Mesendoderm (in vitro differentiated cells): Measurements from ENCODE around the gene RAB44.

ENCODE experiments used
- DNase-seq: peaks from one replicate; pipeline ENCODE4 v3.0.0; 2013
- H2AK5ac ChIP-seq: 2 replicates; pipeline ENCODE4 v1.6.1; 2013; ENCODE audit warnings: low read length, inconsistent platforms
- H2BK120ac ChIP-seq: 2 replicates; pipeline ENCODE4 v1.6.1; 2013; ENCODE audit warnings: low read depth, mild to moderate bottlenecking, low read length, moderate library complexity, mixed read lengths
- H2BK15ac ChIP-seq: replicated peaks from 2 replicates; pipeline ENCODE4 v1.6.1; 2013; ENCODE audit warnings: low read depth, mild to moderate bottlenecking, moderate library complexity
- H2BK5ac ChIP-seq: 2 replicates; pipeline ENCODE4 v1.6.1; 2013; ENCODE audit warnings: low read length, inconsistent platforms
- H3K18ac ChIP-seq: 2 replicates; pipeline ENCODE4 v1.6.1; 2013; ENCODE audit warnings: mild to moderate bottlenecking, low read length, mixed read lengths
- H3K23ac ChIP-seq: one replicate; pipeline ENCODE4 v1.6.1; 2013; ENCODE audit warnings: low read length
- H3K27ac ChIP-seq: 2 replicates; pipeline ENCODE4 v1.5.1; 2013; ENCODE audit warnings: low read depth, mild to moderate bottlenecking, inconsistent platforms, low read length, moderate library complexity
- H3K27me3 ChIP-seq: 2 replicates; pipeline ENCODE4 v1.6.1; 2013; ENCODE audit warnings: low read length, control low read depth, mild to moderate bottlenecking, inconsistent platforms; ENCODE audit not compliant: insufficient read depth, poor library complexity
- H3K36me3 ChIP-seq: 2 replicates; pipeline ENCODE4 v1.6.1; 2013; ENCODE audit warnings: low read length, inconsistent platforms; ENCODE audit not compliant: control insufficient read depth, insufficient read depth
- H3K4ac ChIP-seq: one replicate; pipeline ENCODE4 v1.6.1; 2013; ENCODE audit warnings: low read depth, mild to moderate bottlenecking, low read length, moderate library complexity
- H3K4me1 ChIP-seq: 2 replicates; pipeline ENCODE4 v1.6.1; 2013; ENCODE audit warnings: low read depth, low read length, inconsistent platforms; ENCODE audit not compliant: control insufficient read depth
- H3K4me2 ChIP-seq: 2 replicates; pipeline ENCODE4 v1.6.1; 2013; ENCODE audit warnings: low read length
- H3K4me3 ChIP-seq: 2 replicates; pipeline ENCODE4 v1.5.1; 2013; ENCODE audit warnings: mild to moderate bottlenecking, low read length
- H3K56ac ChIP-seq: one replicate; pipeline ENCODE4 v1.6.1; 2013; ENCODE audit warnings: low read length
- H3K79me1 ChIP-seq: 2 replicates; pipeline ENCODE4 v1.6.1; 2013; ENCODE audit warnings: low read length, inconsistent platforms
- H3K79me2 ChIP-seq: 2 replicates; pipeline ENCODE4 v1.6.1; 2013; ENCODE audit warnings: mild to moderate bottlenecking, low read length; ENCODE audit not compliant: control insufficient read depth, insufficient read depth
- H3K9ac ChIP-seq: 2 replicates; pipeline ENCODE4 v1.6.1; 2013; ENCODE audit warnings: low read length, inconsistent platforms
- H4K5ac ChIP-seq: one replicate; pipeline ENCODE4 v1.6.1; 2013; ENCODE audit warnings: low read length
- H4K8ac ChIP-seq: one replicate; pipeline ENCODE4 v1.6.1; 2013; ENCODE audit warnings: low read depth, mild to moderate bottlenecking, control low read depth, low read length, moderate library complexity
- WGBS: extraction: QIAGEN DNeasy Blood & Tissue Kit; methylation state at CpG from one replicate; pipeline ENCODE4 v1.1.7; 2013; ENCODE audit warnings: low lambda C conversion rate, missing lambda C conversion rate; ENCODE audit not compliant: insufficient coverage; ENCODE audit errors: extremely low coverage; 5-methylcytosine and 5-hydroxymethylcytosine counted together

RAB44 gene

DNA sequence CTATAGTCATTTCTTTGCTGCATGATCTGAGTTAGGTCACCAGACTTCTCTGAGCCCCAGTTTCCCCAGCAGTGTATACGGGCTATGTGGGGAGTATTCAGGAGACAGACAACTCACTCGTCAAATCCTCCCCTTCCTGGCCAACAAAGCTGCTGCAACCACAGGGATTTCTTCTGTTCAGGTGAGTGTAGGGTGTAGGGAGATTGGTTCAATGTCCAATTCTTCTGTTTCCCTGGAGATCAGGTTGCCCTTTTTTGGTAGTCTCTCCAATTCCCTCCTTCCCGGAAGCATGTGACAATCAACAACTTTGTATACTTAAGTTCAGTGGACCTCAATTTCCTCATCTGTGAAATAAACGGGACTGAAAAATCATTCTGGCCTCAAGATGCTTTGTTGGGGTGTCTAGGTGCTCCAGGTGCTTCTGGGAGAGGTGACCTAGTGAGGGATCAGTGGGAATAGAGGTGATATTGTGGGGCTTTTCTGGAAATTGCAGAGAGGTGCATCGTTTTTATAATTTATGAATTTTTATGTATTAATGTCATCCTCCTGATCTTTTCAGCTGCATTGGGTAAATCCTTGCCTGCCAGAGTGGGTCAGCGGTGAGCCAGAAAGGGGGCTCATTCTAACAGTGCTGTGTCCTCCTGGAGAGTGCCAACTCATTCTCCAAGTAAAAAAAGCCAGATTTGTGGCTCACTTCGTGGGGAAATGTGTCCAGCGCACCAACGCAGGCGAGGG lies 19.7 kb upstream of the RAB44 start:
- Histone ChIP-seq H4K8ac (no peak overlapping the region), H2AK5ac (no peak overlapping the region), H3K79me1 (no peaks in the 10 kb centered on the region), H3K4me2 (peak overlapping the region; percentile 80), H3K18ac (peak overlapping the region; percentile 24), H3K4ac (peak overlapping the region; percentile 77), H4K5ac (peak overlapping the region; percentile 12), H3K9ac (peak overlapping the region; percentile 86), H2BK15ac (no peak overlapping the region), H3K4me1 (peaks cover 3% of the 10 kb centered on the region), H3K4me3 (no peak overlapping the region), H2BK5ac (peak overlapping the region; percentile 45), H3K36me3 (no peaks in the 10 kb centered on the region), H3K27ac (peak overlapping the region; percentile 68), H3K27me3 (peaks cover 2% of the 10 kb centered on the region), H3K56ac (peak overlapping the region; percentile 92), H2BK120ac (no peak overlapping the region), H3K79me2 (no peaks in the 10 kb centered on the region), H3K23ac (no peak overlapping the region)
- no CpG with 5 or more reads among the region's 10 CpGs for WGBS
- DNase-seq = no peak

DNA sequence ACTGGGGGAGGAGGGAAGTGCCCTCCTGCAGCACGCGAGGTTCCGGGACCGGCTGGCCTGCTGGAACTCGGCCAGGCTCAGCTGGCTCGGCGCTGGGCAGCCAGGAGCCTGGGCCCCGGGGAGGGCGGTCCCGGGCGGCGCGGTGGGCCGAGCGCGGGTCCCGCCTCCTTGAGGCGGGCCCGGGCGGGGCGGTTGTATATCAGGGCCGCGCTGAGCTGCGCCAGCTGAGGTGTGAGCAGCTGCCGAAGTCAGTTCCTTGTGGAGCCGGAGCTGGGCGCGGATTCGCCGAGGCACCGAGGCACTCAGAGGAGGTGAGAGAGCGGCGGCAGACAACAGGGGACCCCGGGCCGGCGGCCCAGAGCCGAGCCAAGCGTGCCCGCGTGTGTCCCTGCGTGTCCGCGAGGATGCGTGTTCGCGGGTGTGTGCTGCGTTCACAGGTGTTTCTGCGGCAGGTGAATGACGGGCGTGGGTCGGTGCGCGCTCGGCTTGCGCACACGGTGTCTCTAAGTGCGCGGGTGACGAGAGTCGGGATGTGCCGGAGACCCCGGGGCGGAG lies 19.1 kb upstream of the RAB44 start, which contains the start of gene CDKN1A:
Gene CDKN1A (plus strand): TSS at position 227 of the 555 bp plus-strand sequence. CDS start 5,388 bp downstream, outside the sequence.
- DNase-seq = peak; percentile 95
- H3K4me1 ChIP-seq = peaks cover 3% of the 10 kb centered on the region
- H2BK5ac ChIP-seq = peak within 1 kb of the TSS; percentile 45
- peak within 1 kb of the TSS; percentile 68 for H3K27ac ChIP-seq
- no peak within 1 kb of the TSS for H2BK120ac ChIP-seq
- H2BK15ac ChIP-seq = no peak within 1 kb of the TSS
- peak within 1 kb of the TSS; percentile 28 for H3K4me3 ChIP-seq
- H3K79me1 ChIP-seq = no peaks in the 10 kb centered on the region
- no peaks in the 10 kb centered on the region for H3K79me2 ChIP-seq
- H3K18ac ChIP-seq = peak within 1 kb of the TSS; percentile 24
- no CpG with 5 or more reads among the region's 63 CpGs for WGBS
- H3K27me3 ChIP-seq = peaks cover 2% of the 10 kb centered on the region
- H2AK5ac ChIP-seq = no peak within 1 kb of the TSS
- H3K36me3 ChIP-seq = no peaks in the 10 kb centered on the region
- H4K8ac ChIP-seq = no peak within 1 kb of the TSS
- H3K56ac ChIP-seq = peak within 1 kb of the TSS; percentile 92
- H3K9ac ChIP-seq = peak within 1 kb of the TSS; percentile 86
- no peak within 1 kb of the TSS for H3K23ac ChIP-seq
- peak within 1 kb of the TSS; percentile 80 for H3K4me2 ChIP-seq
- H3K4ac ChIP-seq = peak within 1 kb of the TSS; percentile 77
- peak within 1 kb of the TSS; percentile 12 for H4K5ac ChIP-seq

DNA sequence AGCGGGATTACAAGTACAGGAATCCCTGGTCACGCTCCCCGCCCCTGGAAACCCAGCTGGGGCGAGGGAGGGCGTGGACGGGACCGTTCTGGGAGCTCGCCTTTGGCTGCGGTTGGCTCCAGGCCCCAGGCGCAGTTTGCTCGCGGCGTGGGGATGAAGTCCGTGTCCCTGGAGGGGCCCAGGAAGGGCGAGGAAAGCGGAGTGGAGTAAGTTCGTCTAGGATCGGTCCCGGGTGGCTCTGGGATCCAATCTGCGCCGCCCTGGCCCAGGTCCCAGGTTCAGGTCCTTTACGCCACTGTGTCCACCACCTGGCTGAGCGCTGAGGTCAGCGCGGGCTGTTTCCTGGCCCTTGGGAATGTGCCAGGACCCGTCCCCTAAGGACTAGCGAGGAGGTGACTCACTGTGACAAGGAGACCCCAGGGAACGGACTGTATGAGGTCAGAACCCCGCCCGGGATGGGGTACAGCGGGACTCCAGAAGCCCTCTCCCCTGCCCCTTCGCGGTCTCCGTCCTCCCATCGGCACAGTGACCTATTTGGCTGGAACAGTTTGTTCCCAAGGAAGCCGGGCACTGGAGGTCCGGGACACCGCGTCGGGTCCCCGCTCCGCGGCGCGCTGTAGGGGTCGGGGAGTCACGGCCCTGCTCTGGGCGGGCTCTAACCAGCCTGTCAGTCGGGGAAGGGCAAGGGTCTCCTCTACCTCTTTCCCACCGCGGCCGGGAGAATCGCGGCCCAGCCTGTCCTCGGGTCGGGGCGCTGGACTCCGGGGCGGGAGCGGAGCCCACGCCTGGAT lies 18.4 kb upstream of the RAB44 start:
- H4K5ac ChIP-seq = no peak overlapping the region
- peak overlapping the region; percentile 28 for H3K4me3 ChIP-seq
- H3K4me2 ChIP-seq = peak overlapping the region; percentile 74
- no peak overlapping the region for H2BK15ac ChIP-seq
- H3K4me1 ChIP-seq = peaks cover 3% of the 10 kb centered on the region
- H4K8ac ChIP-seq = no peak overlapping the region
- no peak overlapping the region for H2BK5ac ChIP-seq
- no peak overlapping the region for H2BK120ac ChIP-seq
- H3K36me3 ChIP-seq = no peaks in the 10 kb centered on the region
- H3K18ac ChIP-seq = peak overlapping the region; percentile 10
- H3K4ac ChIP-seq = no peak overlapping the region
- H3K27me3 ChIP-seq = peaks cover 2% of the 10 kb centered on the region
- H3K9ac ChIP-seq = peak overlapping the region; percentile 72
- H3K23ac ChIP-seq = no peak overlapping the region
- no peaks in the 10 kb centered on the region for H3K79me1 ChIP-seq
- no peaks in the 10 kb centered on the region for H3K79me2 ChIP-seq
- no peak overlapping the region for H3K27ac ChIP-seq
- peak overlapping the region; percentile 79 for H3K56ac ChIP-seq
- H2AK5ac ChIP-seq = no peak overlapping the region
- WGBS = no CpG with 5 or more reads among the region's 61 CpGs
- peak; percentile 74 for DNase-seq

DNA sequence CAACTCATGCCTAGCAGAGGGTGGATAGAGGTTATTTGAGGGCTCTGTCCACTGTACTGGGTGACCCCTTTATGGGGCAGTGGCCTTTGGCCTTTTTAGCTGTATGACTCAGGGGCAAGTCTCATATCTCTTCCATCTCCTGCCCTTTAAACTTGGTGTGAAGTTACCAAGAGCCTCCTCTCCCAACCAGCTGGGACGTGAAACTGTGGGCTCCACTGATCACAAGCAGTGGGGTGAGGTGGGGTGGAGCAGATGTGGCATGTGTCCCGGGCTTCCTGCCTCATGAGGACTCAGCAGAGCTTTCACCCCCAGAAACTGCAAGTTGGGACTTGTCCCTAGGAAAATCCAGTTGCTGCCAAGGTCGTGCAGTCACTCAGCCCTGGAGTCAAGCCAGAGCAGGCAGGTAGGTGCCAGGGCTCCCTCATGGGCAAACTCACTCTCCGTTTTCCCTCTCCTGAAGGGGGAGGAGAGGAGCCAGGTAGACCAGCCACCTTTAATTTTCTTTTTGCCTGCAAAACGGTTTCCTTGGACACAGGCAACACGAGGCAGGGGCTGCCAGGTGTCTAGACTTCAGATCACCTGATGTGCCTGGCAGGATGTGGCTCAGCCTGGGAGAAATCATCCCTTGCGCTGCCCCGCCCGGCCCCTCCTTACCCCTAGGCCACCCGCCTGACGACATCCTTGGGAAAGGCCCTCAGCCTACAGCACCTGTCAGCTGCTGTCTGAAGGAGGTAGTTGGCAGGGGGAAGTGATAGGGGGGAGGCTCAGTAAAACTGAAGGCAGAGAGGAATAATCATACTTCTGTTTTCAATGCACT lies 15.1 kb upstream of the RAB44 start:
- H3K79me1 ChIP-seq = no peaks in the 10 kb centered on the region
- no peak overlapping the region for H3K27ac ChIP-seq
- H2AK5ac ChIP-seq = no peak overlapping the region
- WGBS = no CpG with 5 or more reads among the region's 11 CpGs
- no peak overlapping the region for H2BK120ac ChIP-seq
- H3K4me3 ChIP-seq = no peak overlapping the region
- no peak overlapping the region for H3K9ac ChIP-seq
- no peaks in the 10 kb centered on the region for H3K36me3 ChIP-seq
- H2BK15ac ChIP-seq = no peak overlapping the region
- H3K4ac ChIP-seq = no peak overlapping the region
- no peak overlapping the region for H3K56ac ChIP-seq
- no peak overlapping the region for H3K18ac ChIP-seq
- DNase-seq = peak; percentile 53
- no peak overlapping the region for H3K23ac ChIP-seq
- no peaks in the 10 kb centered on the region for H3K4me1 ChIP-seq
- peaks cover 2% of the 10 kb centered on the region for H3K27me3 ChIP-seq
- no peaks in the 10 kb centered on the region for H3K79me2 ChIP-seq
- no peak overlapping the region for H4K5ac ChIP-seq
- no peak overlapping the region for H2BK5ac ChIP-seq
- no peak overlapping the region for H3K4me2 ChIP-seq
- no peak overlapping the region for H4K8ac ChIP-seq

DNA sequence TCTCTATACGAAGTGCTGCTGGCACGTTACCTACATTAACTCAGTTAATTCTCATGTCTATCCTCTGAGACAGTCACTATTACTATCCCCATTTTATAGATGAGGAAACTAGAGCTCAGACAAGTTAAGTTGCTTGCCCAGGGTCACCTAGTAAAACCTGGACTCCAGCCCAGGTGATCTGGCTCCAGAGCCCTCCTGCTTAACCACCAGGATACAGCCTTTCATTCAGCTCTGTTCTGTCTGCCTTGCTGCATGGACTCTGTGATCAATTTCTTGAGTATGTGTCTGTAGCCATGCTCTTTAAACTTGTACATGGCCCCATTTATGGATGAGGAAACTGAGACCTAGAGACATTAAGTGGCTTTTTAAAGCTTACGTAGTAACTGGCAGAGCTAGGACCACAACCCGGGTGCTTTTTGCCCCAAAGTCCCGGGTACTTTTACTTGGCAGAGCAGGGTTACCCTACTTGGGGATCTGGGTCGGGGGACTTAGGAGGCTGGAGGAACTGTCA lies 14.4 kb upstream of the RAB44 start:
- Histone ChIP-seq H3K18ac (no peak overlapping the region), H3K4me3 (no peak overlapping the region), H3K27me3 (peaks cover 2% of the 10 kb centered on the region), H3K27ac (no peak overlapping the region), H3K79me1 (no peaks in the 10 kb centered on the region), H2BK15ac (no peak overlapping the region), H3K36me3 (no peaks in the 10 kb centered on the region), H3K4ac (no peak overlapping the region), H3K4me1 (no peaks in the 10 kb centered on the region), H3K56ac (no peak overlapping the region), H4K8ac (no peak overlapping the region), H2BK5ac (no peak overlapping the region), H3K4me2 (no peak overlapping the region), H2BK120ac (no peak overlapping the region), H3K79me2 (no peaks in the 10 kb centered on the region), H3K9ac (no peak overlapping the region), H4K5ac (no peak overlapping the region), H3K23ac (no peak overlapping the region), H2AK5ac (no peak overlapping the region)
- DNase-seq = no peak
- no CpG with 5 or more reads among the region's 6 CpGs for WGBS
